H9 (cell line): ENCODE data around the gene SULF2. TPM values are rescaled to one million over a fixed set of nuclear protein-coding genes. Genes with fewer than 3 reads are reported as not detected.
A peak's percentile ranks its signal among the peaks of the same experiment; 100 is the strongest.

Experiments
- DNase-seq: peaks from one replicate; pipeline ENCODE4 v3.0.0-alpha.2; 2017
- H2AFZ ChIP-seq: one replicate; pipeline ENCODE4 v1.6.1; 2013; ENCODE audit warnings: mild to moderate bottlenecking, low read length, control low read depth, moderate library complexity
- H2AK5ac ChIP-seq: 2 replicates; pipeline ENCODE4 v1.6.1; 2013; ENCODE audit warnings: low read length, control low read depth, mixed read lengths; ENCODE audit not compliant: insufficient read length
- H2BK120ac ChIP-seq: one replicate; pipeline ENCODE4 v1.6.1; 2013; ENCODE audit warnings: low read depth, mild to moderate bottlenecking, low read length, control low read depth, inconsistent platforms; ENCODE audit not compliant: poor library complexity, severe bottlenecking
- H2BK12ac ChIP-seq: 2 replicates; pipeline ENCODE4 v1.6.1; 2013; ENCODE audit warnings: low read length, control low read depth, mixed read lengths, low read depth; ENCODE audit not compliant: insufficient read length
- H2BK15ac ChIP-seq: 2 replicates; pipeline ENCODE4 v1.6.1; 2013; ENCODE audit warnings: low read depth, low read length, control low read depth
- H2BK20ac ChIP-seq: one replicate; pipeline ENCODE4 v1.6.1; 2013; ENCODE audit warnings: low read depth, mild to moderate bottlenecking, low read length, control low read depth, inconsistent platforms; ENCODE audit not compliant: poor library complexity, severe bottlenecking
- H2BK5ac ChIP-seq: 2 replicates; pipeline ENCODE4 v1.6.1; 2013; ENCODE audit warnings: low read length, control low read depth, mixed read lengths; ENCODE audit not compliant: insufficient read length
- H3K14ac ChIP-seq: 2 replicates; pipeline ENCODE4 v1.6.1; 2013; ENCODE audit warnings: low read length, control low read depth; ENCODE audit not compliant: insufficient read depth
- H3K18ac ChIP-seq: 2 replicates; pipeline ENCODE4 v1.6.1; 2013; ENCODE audit warnings: low read depth, mild to moderate bottlenecking, mixed read lengths, low read length, control low read depth; ENCODE audit not compliant: insufficient read length
- H3K23ac ChIP-seq: 2 replicates; pipeline ENCODE4 v1.6.1; 2013; ENCODE audit warnings: low read length, control low read depth, mixed read lengths, low read depth; ENCODE audit not compliant: insufficient read length
- H3K23me2 ChIP-seq: 2 replicates; pipeline ENCODE4 v1.6.1; 2013; ENCODE audit warnings: low read depth, mild to moderate bottlenecking, mixed read lengths, low read length, control low read depth; ENCODE audit not compliant: insufficient read length, poor library complexity, severe bottlenecking
- H3K27ac ChIP-seq: 2 replicates; pipeline ENCODE4 v1.5.1; 2013; ENCODE audit warnings: low read length, control low read depth, mixed read lengths, low read depth; ENCODE audit not compliant: insufficient read length
- H3K27me3 ChIP-seq: 2 replicates; pipeline ENCODE4 v1.6.1; 2013; ENCODE audit warnings: low read length, control low read depth, inconsistent platforms; ENCODE audit not compliant: insufficient read depth
- H3K4ac ChIP-seq: 2 replicates; pipeline ENCODE4 v1.6.1; 2013; ENCODE audit warnings: low read depth, mild to moderate bottlenecking, control low read depth, inconsistent platforms, low read length, moderate library complexity
- H3K4me1 ChIP-seq: 2 replicates; pipeline ENCODE4 v1.6.1; 2013; ENCODE audit warnings: low read length, control low read depth, inconsistent platforms; ENCODE audit not compliant: insufficient read depth
- H3K4me2 ChIP-seq: 2 replicates; pipeline ENCODE4 v1.6.1; 2013; ENCODE audit warnings: low read length, control low read depth, mixed read lengths; ENCODE audit not compliant: insufficient read length, insufficient read depth
- H3K56ac ChIP-seq: 2 replicates; pipeline ENCODE4 v1.6.1; 2013; ENCODE audit warnings: low read depth, mild to moderate bottlenecking, mixed read lengths, low read length, control low read depth; ENCODE audit not compliant: insufficient read length
- H3K79me1 ChIP-seq: 2 replicates; pipeline ENCODE4 v1.6.1; 2013; ENCODE audit warnings: low read depth, mild to moderate bottlenecking, moderate library complexity, low read length, control low read depth, inconsistent platforms; ENCODE audit not compliant: insufficient read depth, poor library complexity, severe bottlenecking
- H3K79me2 ChIP-seq: 2 replicates; pipeline ENCODE4 v1.6.1; 2013; ENCODE audit warnings: low read length, control low read depth, inconsistent platforms; ENCODE audit not compliant: insufficient read depth
- H3K9ac ChIP-seq: 2 replicates; pipeline ENCODE4 v1.6.1; 2013; ENCODE audit warnings: low read length, control low read depth, mixed read lengths; ENCODE audit not compliant: insufficient read length; ENCODE audit errors: extremely low read depth
- H3K9me3 ChIP-seq: one replicate; pipeline ENCODE4 v1.6.1; 2013; ENCODE audit warnings: low read depth, low read length, inconsistent platforms; ENCODE audit not compliant: control insufficient read depth
- H3T11ph ChIP-seq: one replicate; pipeline ENCODE4 v1.6.1; 2013; ENCODE audit warnings: mild to moderate bottlenecking, low read length, control low read depth, inconsistent platforms
- H4K20me1 ChIP-seq: one replicate; pipeline ENCODE4 v1.6.1; 2013; ENCODE audit not compliant: control insufficient read depth, insufficient read length, insufficient read depth
- H4K5ac ChIP-seq: 2 replicates; pipeline ENCODE4 v1.6.1; 2013; ENCODE audit warnings: low read depth, mild to moderate bottlenecking, mixed read lengths, low read length, control low read depth; ENCODE audit not compliant: insufficient read length
- H4K8ac ChIP-seq: replicated peaks from 2 replicates; pipeline ENCODE4 v1.6.1; 2013; ENCODE audit warnings: low read length, control low read depth, mixed read lengths, low read depth; ENCODE audit not compliant: insufficient read length
- H4K91ac ChIP-seq: 2 replicates; pipeline ENCODE4 v1.6.1; 2013; ENCODE audit warnings: low read depth, mild to moderate bottlenecking, moderate library complexity, mixed read lengths, low read length, control low read depth; ENCODE audit not compliant: insufficient read length
- H3K27ac Mint-ChIP-seq, 3 experiments: 2 replicates in 2 of 3; 3 replicates in 1 of 3; pipeline ENCODE4 v1.8.0; 2020 to 2021; ENCODE audit warnings: mixed read lengths in 3 of 3, mild to moderate bottlenecking in 1 of 3, moderate library complexity in 1 of 3
- H3K27me3 Mint-ChIP-seq: 2 replicates; pipeline ENCODE4 v1.8.0; 2021; ENCODE audit warnings: low read depth, mild to moderate bottlenecking, moderate library complexity, mixed read lengths
- H3K36me3 Mint-ChIP-seq, 3 experiments: 2 replicates in 2 of 3; 3 replicates in 1 of 3; pipeline ENCODE4 v1.8.0; 2020 to 2021; ENCODE audit warnings: low read depth in 3 of 3, mixed read lengths in 3 of 3; ENCODE audit not compliant: insufficient read depth in 1 of 3
- H3K4me1 Mint-ChIP-seq, 2 experiments: 2 replicates each; pipeline ENCODE4 v1.8.0; 2020; ENCODE audit warnings: mixed read lengths in 2 of 2
- H3K4me3 Mint-ChIP-seq, 2 experiments: 2 replicates in 1 of 2; 3 replicates in 1 of 2; pipeline ENCODE4 v1.8.0; 2020 to 2021; ENCODE audit warnings: mild to moderate bottlenecking in 2 of 2, mixed read lengths in 2 of 2, moderate library complexity in 1 of 2
- H3K9me3 Mint-ChIP-seq, 2 experiments: 2 replicates in 1 of 2; 3 replicates in 1 of 2; pipeline ENCODE4 v1.8.0; 2020; ENCODE audit warnings: mild to moderate bottlenecking in 2 of 2, mixed read lengths in 2 of 2, moderate library complexity in 1 of 2
- WGBS: extraction: QIAGEN DNeasy Blood & Tissue Kit; methylation state at CpG from one replicate; pipeline ENCODE4 v1.1.7; 2013; ENCODE audit warnings: missing lambda C conversion rate, low lambda C conversion rate, mixed read lengths; ENCODE audit not compliant: insufficient read length; ENCODE audit errors: extremely low coverage; 5-methylcytosine and 5-hydroxymethylcytosine counted together
- total RNA-seq: library from RNA; stranded (reverse); gene quantifications from 2 replicates; pipeline ENCODE4 v1.2.1, GENCODE V29; 2021
- TF ChIP-seq, protein P1 (sequence below): fragments of 200-600 bp; sonication (generic); conservative IDR thresholded peaks from 3 replicates; pipeline ENCODE4 v1.8.0; 2021; ENCODE audit warnings: antibody characterized with exemption, mild to moderate bottlenecking

The SULF2 gene
- total RNA-seq, 1 experiment from 2014 or later = 31.2 TPM

DNA sequence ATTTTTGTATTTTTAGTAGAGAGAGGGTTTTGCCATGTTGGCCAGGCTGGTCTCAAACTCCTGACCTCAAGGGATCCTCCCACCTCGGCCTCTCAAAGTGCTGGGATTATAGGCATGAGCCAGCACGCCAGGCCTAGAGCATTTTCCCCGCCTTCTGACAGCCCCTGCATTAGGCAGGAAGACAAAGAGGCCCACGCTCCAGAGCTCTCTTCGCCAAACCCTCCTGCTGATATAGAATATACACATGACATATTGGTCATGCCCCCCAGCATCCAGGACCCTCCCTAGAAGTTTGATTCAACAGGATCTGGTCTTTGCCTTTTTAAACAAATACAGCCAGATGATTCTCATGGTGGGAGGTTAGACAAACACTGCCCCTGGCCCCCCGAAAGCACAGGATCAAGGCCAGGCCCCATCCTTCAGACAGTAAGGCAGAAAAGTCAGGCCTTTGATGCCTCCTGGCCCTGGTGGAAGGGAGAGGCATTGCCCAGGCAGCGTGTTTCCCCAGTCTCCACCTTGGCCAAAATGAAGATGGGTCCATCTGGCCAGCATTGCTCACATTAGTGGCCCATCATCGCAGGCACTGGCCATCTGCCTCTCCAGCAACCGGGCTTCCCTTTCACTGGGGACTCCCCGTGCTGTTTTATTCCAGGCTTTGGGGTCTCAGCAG lies 4.4 kb downstream of the SULF2 start:
- H3K79me2 ChIP-seq = no peaks in the 10 kb centered on the region
- no peak overlapping the region for H3K27ac ChIP-seq
- H3K4me2 ChIP-seq = no peak overlapping the region
- H3K9me3 ChIP-seq = no peaks in the 10 kb centered on the region
- TF ChIP-seq, protein P1, sequence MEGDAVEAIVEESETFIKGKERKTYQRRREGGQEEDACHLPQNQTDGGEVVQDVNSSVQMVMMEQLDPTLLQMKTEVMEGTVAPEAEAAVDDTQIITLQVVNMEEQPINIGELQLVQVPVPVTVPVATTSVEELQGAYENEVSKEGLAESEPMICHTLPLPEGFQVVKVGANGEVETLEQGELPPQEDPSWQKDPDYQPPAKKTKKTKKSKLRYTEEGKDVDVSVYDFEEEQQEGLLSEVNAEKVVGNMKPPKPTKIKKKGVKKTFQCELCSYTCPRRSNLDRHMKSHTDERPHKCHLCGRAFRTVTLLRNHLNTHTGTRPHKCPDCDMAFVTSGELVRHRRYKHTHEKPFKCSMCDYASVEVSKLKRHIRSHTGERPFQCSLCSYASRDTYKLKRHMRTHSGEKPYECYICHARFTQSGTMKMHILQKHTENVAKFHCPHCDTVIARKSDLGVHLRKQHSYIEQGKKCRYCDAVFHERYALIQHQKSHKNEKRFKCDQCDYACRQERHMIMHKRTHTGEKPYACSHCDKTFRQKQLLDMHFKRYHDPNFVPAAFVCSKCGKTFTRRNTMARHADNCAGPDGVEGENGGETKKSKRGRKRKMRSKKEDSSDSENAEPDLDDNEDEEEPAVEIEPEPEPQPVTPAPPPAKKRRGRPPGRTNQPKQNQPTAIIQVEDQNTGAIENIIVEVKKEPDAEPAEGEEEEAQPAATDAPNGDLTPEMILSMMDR = peak; percentile 43; the same call in 2 of the 3 replicates
- no peaks in the 10 kb centered on the region; a peak in 1 of 5 replicates for H3K9me3 Mint-ChIP-seq
- H3K4me1 ChIP-seq = peaks cover 3% of the 10 kb centered on the region; the same call in 1 of the 2 replicates
- H3K4me1 Mint-ChIP-seq = peaks cover 11 to 17% of the 10 kb centered on the region in 2 experiments
- H2BK20ac ChIP-seq = no peak overlapping the region
- no peak overlapping the region for H2AFZ ChIP-seq
- no peak overlapping the region for H3K9ac ChIP-seq
- peaks cover 20% of the 10 kb centered on the region for H3K27me3 Mint-ChIP-seq
- no peak overlapping the region for H3K4ac ChIP-seq
- H3K23ac ChIP-seq = no peak overlapping the region
- WGBS = no CpG with 5 or more reads among the region's 10 CpGs
- H4K5ac ChIP-seq = no peak overlapping the region
- H2BK15ac ChIP-seq = no peak overlapping the region
- no peak overlapping the region; a peak in 1 of 5 replicates for H3K4me3 Mint-ChIP-seq
- H4K91ac ChIP-seq = no peak overlapping the region
- DNase-seq = no peak
- no peak overlapping the region for H2BK5ac ChIP-seq
- peaks cover 13% of the 10 kb centered on the region; the same call in 1 of the 2 replicates for H3K27me3 ChIP-seq
- H2AK5ac ChIP-seq = no peak overlapping the region
- H3T11ph ChIP-seq = no peak overlapping the region
- H3K56ac ChIP-seq = no peak overlapping the region
- peaks cover 4% of the 10 kb centered on the region for H4K20me1 ChIP-seq
- no peaks in the 10 kb centered on the region for H3K79me1 ChIP-seq
- H2BK12ac ChIP-seq = no peak overlapping the region
- H2BK120ac ChIP-seq = no peak overlapping the region
- no peak overlapping the region for H4K8ac ChIP-seq
- H3K27ac Mint-ChIP-seq = peak overlapping the region in 1 of 3 experiments; percentile 77; a peak in 1 of 7 replicates
- H3K18ac ChIP-seq = no peak overlapping the region
- H3K14ac ChIP-seq = no peak overlapping the region
- H3K23me2 ChIP-seq = peaks cover 4% of the 10 kb centered on the region
- peaks cover 0 to 2% (median 0%) of the 10 kb centered on the region in 3 experiments; a peak in 3 of 7 replicates for H3K36me3 Mint-ChIP-seq
